GM13977 (cell line): Measurements from ENCODE around the gene KRTCAP2.

ENCODE experiments used
- DNase-seq: peaks from one replicate; pipeline ENCODE4 v3.0.0; 2012; ENCODE audit warnings: low spot score
- in situ Hi-C: fragments of 300-500 bp; cut with MboI; formaldehyde crosslinking; loops from one replicate; pipeline ENCODE4 v1.12.0; 2022; ENCODE audit warnings: low sequenced_read_pairs, low pct_unique_long_range_greater_than_20kb, mixed read lengths, inconsistent platforms; ENCODE audit not compliant: unreplicated experiment
- TF ChIP-seq, protein P1 (sequence below): IDR thresholded peaks from 2 replicates; pipeline ENCODE4 v1.5.1; 2012; ENCODE audit warnings: mild to moderate bottlenecking, control low read depth; ENCODE audit not compliant: insufficient read depth; ENCODE audit errors: extremely low read depth, missing control alignments

The KRTCAP2 gene

DNA sequence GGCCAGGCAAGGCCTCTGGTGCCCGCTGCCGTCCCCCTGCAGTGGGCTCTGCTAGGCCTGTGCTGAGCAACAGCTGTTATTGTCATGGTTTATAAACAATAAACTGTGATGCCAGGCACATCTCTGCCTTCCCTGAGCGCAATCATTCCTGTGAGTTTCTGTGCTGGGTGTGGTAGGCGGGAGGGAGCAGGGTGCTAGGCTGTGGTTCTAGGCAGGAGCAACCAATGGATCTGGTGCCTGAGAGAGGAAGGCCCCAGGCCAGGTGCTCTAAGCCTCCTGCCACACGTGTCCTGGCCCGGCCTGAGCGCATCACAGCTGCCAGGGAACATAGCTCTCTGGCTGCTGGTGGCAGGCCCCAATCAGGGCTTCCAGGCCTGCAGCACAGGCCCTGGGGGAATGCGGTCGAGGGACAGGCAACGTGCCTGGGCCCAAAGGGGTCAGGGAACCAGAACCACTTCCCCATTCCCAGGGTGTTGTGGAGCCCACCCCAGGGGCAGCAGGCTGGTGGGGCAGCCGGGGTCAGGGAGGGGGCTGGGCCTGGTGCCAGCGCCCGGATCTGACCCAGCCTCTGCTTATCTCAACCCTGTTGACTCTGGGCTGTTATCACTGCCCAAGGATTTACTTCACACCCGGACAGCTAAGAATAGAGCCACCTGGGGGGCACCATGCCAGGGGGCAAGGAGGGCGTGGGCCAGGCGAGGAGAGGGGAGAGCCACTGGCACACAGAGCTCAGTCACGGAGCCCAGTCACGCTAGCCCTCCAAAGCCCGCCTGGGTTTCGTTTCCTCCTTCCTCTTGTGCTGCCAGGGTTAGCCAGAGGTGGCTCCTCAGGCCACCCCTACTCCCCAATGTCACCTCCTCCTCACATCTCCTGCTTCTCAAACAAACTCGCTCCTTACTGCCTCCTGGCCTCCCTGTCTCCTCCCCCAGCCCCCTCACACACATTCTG is 12.0 kb upstream of the KRTCAP2 start:
- DNase-seq: peak; percentile 83
- in situ Hi-C loops: no loop called here

DNA sequence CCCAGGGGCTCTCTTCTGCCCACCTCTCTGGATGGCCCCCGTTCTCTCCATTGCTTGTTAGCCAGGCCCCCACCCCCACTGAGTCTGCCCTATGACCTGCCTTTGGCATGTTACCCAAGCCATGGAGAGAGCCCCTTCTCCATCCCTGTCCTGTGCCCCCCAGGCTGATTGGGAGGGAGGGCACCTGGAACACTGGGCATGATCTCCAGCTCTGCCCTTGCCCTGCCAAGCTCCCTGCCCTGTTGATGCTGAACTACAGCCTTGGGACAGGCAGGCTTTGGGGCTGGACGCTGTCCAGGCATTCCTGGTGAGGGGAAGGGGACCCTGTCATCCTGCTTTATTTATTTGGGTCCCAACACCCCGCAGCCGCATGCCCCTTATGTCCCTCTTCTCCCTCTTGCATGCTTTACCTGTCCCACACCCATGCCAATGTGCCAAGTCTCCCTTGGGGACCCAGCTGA is 11.3 kb upstream of the KRTCAP2 start:
- in situ Hi-C loops: no loop called here
- TF ChIP-seq, protein P1, sequence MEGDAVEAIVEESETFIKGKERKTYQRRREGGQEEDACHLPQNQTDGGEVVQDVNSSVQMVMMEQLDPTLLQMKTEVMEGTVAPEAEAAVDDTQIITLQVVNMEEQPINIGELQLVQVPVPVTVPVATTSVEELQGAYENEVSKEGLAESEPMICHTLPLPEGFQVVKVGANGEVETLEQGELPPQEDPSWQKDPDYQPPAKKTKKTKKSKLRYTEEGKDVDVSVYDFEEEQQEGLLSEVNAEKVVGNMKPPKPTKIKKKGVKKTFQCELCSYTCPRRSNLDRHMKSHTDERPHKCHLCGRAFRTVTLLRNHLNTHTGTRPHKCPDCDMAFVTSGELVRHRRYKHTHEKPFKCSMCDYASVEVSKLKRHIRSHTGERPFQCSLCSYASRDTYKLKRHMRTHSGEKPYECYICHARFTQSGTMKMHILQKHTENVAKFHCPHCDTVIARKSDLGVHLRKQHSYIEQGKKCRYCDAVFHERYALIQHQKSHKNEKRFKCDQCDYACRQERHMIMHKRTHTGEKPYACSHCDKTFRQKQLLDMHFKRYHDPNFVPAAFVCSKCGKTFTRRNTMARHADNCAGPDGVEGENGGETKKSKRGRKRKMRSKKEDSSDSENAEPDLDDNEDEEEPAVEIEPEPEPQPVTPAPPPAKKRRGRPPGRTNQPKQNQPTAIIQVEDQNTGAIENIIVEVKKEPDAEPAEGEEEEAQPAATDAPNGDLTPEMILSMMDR: no peak
- no peak for DNase-seq

More for the DNA sequence above, 12.0 kb upstream of the KRTCAP2 start:
- TF ChIP-seq, protein P1: peak; percentile 25

DNA sequence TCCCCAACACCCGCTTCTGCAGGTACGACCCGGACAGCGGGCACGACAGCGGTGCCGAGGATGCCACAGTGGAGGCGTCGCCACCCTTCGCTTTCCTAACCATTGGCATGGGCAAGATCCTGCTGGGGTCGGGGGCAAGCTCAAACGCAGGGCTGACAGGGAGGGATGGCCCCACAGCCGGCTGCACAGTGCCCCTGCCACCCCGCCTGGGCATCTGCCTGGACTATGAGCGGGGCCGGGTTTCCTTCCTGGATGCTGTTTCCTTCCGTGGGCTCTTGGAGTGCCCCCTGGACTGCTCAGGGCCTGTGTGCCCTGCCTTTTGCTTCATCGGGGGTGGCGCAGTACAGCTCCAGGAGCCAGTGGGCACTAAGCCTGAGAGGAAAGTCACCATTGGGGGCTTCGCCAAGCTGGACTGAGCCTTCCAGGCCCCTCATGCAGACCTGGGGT is 10.7 kb upstream of the KRTCAP2 start:
- DNase-seq: no peak
- in situ Hi-C loops: no loop called here
- TF ChIP-seq, protein P1: no peak

DNA sequence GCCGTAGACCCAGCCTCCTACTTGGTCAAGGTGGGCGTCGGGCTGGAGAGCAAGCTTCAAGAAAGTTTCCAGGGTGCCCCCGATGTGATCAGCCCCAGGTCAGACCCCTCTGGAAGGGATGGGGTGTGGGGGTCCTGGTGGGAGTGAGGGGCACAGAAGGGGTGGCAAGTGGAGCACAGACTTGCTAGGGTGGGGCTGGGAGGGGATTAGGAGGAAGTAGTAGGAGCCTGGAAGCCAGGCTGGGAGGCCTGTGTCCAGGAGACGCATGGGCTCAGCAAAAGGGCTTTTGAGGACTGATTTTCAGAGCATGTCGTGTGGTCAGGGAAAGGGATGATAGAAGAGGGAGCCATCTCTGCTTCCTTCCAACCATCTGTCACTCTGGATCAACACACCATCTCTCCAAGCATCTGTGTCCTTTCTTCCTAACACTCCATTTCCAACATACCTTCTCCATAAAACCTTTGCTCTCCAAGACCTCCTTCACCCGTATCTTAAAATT is 9.0 kb upstream of the KRTCAP2 start:
- DNase-seq: no peak
- TF ChIP-seq, protein P1: no peak
- in situ Hi-C loops: no loop called here

DNA sequence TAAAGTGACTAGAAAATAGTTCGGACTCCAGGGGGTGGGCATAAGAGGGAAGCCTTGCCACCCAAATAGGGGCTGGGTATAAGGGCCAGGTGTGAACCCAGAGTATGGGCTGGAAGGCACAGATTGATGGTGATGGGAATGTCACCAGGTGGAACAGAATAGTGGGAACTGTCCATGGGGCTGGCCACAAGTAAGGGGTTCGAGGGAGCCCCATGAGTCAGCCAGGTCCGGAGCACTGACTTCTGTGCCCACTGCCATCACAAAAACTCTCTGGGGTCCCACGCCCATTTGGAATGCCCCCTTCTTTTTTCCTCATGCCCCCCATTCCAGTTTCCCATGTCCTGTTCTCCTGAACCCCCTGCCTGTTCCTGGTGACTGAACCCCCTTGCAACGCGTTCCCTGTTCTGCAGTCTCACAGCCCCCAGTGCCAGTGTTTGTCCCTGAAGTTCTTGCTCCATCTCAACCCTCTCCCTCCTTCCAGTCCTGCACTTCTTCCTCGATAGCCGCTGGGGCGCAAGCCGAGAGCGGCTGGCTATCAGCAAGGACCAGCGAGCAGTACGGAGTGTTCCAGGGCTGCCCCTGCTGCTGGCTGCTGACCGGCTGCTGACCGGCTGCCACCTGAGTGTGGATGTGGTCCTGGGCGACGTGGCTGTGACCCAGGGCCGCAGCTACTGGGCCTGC is 8.4 kb upstream of the KRTCAP2 start:
- DNase-seq: no peak
- in situ Hi-C loops: no loop called here

More for the DNA sequence above, 8.4 kb upstream of the KRTCAP2 start:
- TF ChIP-seq, protein P1: no peak
